NCI-H2029 treated with DMSO at 0.1 percent for 48 hours (cell line): ENCODE measurements around the gene ZNF638.

Source experiments
- DNase-seq: peaks from one replicate; lab custom pipeline; 2025; lab: John Stamatoyannopoulos, UW

Gene ZNF638

GRCh38 chr2:71333619-71334018 is 2.0 kb downstream of the ZNF638 start:
- no peak for DNase-seq

- no peak for DNase-seq
Observed at GRCh38 chr2:71336384-71336783, 4.8 kb downstream of the ZNF638 start.

- DNase-seq: no peak
Observed at GRCh38 chr2:71336802-71337201, 5.2 kb downstream of the ZNF638 start.

- no peak for DNase-seq
Observed at GRCh38 chr2:71337776-71338175, 6.2 kb downstream of the ZNF638 start.

GRCh38 chr2:71339685-71340084 is 8.1 kb downstream of the ZNF638 start:
- DNase-seq: no peak

- no peak for DNase-seq
Observed at GRCh38 chr2:71340176-71340575, 8.6 kb downstream of the ZNF638 start.

- DNase-seq: no peak
Observed at GRCh38 chr2:71341645-71342044, 10.1 kb downstream of the ZNF638 start.

- DNase-seq: no peak
Observed at GRCh38 chr2:71346065-71346464, 14.5 kb downstream of the ZNF638 start.

GRCh38 chr2:71347517-71347916 is 15.9 kb downstream of the ZNF638 start:
- DNase-seq: no peak

- no peak for DNase-seq
Observed at GRCh38 chr2:71348302-71348701, 16.7 kb downstream of the ZNF638 start.

GRCh38 chr2:71353248-71353647 is 21.7 kb downstream of the ZNF638 start:
- no peak for DNase-seq

GRCh38 chr2:71358931-71359671 is 27.5 kb downstream of the ZNF638 start:
- DNase-seq: no peak

GRCh38 chr2:71360434-71360975 is 28.9 kb downstream of the ZNF638 start:
- no peak for DNase-seq

- DNase-seq: no peak
Observed at GRCh38 chr2:71361631-71362030, 30.0 kb downstream of the ZNF638 start.

GRCh38 chr2:71362447-71362846 is 30.9 kb downstream of the ZNF638 start:
- DNase-seq: no peak

GRCh38 chr2:71370015-71370414 is 38.4 kb downstream of the ZNF638 start:
- DNase-seq: no peak

- no peak for DNase-seq
Observed at GRCh38 chr2:71372042-71372441, 40.5 kb downstream of the ZNF638 start.

GRCh38 chr2:71379086-71379485 is 47.5 kb downstream of the ZNF638 start:
- no peak for DNase-seq

GRCh38 chr2:71380665-71381064 is 49.1 kb downstream of the ZNF638 start:
- no peak for DNase-seq

GRCh38 chr2:71385012-71385411 is 53.4 kb downstream of the ZNF638 start:
- DNase-seq: no peak

- DNase-seq: no peak
Observed at GRCh38 chr2:71388214-71388613, 56.6 kb downstream of the ZNF638 start.

- no peak for DNase-seq
Observed at GRCh38 chr2:71389384-71390072, 57.9 kb downstream of the ZNF638 start.

GRCh38 chr2:71393216-71393615 is 61.6 kb downstream of the ZNF638 start:
- DNase-seq: no peak
